Stimulated activated CD4-positive, alpha-beta T cell treated with anti-CD3 and anti-CD28 coated beads, TNF-alpha, amount 100 ng/mL, for 48 hours (primary cell): ENCODE data around the gene PCDHGB1.
"Not testable (repeated sequence)": the region's sequence is repeated elsewhere in the genome, so short reads cannot be mapped to it uniquely, and the experiment has no call there.

Experiments
- DNase-seq, 3 donors: peaks; one replicate each; pipeline ENCODE4 v3.0.0-alpha.2; 2020; ENCODE audit warnings: low read depth in 3 of 3

PCDHGB1 gene

DNA sequence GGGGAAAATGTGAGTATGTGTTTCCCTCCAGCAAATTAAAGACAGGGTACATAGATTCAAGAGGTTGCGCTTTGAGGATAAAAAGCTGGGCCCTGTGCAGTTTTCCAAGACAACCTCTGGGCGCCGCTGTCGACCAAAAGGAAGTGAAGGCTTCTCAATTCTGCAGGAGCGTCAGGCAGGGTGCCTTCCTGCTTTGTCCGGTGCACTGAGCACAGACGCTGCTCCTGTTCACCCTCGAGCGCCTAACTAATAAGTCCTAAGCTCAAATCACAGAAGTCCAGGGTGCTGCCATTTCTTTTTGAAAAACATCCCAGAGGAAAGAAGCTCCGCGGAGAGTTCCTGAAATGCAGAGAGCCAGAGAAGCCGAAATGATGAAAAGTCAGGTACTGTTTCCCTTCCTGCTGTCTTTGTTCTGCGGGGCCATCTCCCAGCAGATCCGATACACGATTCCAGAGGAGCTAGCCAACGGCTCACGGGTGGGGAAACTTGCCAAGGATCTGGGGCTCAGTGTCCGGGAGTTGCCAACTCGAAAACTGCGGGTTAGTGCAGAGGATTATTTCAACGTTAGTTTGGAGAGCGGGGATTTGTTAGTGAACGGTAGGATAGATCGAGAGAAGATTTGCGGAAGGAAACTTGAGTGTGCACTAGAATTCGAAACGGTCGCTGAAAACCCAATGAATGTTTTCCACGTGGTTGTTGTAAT lies at the start of gene PCDHGB1:
PCDHGB1 (plus strand) TSS at position 183 of the 703 bp plus-strand sequence; CDS start at position 345, 162 bp downstream.
- no peak for DNase-seq

- no peak for DNase-seq
Measured at GRCh38 chr5:141303756-141304155, 46.1 kb upstream of the PCDHGB1 start, which contains the start of gene SLC25A2. TSS of gene SLC25A2 (minus strand) at chr5:141304049. CDS start at chr5:141303865, 184 bp downstream.

DNA sequence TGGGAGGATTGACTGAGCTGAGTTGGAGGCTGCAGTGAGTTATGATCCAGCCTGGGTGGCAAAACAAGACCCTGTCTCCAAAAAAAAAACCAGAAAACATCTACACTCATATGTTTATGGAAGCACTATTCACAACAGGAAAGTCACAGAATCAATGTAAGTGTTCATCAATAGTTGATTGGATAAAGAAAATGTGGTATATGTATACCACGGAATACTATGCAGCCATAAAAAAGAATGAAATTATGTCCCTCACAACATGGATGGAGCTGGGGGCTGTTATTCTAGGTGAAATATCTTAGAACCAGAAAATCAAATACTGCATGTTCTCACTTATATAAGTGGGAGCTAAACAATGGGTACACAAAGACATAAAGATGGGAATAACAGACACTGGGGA lies 43.3 kb upstream of the PCDHGB1 start:
- no peak for DNase-seq

GRCh38 chr5:141313711-141314110 lies 36.2 kb upstream of the PCDHGB1 start:
- no peak for DNase-seq

GRCh38 chr5:141316963-141317362 lies 32.9 kb upstream of the PCDHGB1 start:
- DNase-seq, result not testable (repeated sequence)

DNA sequence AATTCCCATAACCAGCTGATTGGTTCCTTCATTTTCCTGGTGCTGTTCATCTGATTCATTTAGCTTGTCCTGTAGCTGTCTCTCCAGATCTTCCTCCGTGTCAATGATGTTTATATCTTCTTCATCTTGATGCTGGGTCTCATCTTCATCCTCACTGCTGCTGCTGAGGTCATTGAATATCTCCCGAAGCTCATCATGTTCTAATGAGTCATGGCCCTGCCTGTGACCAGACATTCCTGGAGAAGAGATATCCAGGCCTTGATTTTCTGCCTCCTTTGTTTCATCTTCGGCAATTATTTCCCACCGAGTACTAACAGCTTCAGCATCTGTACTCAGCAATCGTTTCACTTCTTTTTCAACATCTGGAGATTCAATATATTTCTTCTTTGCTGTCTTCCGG lies 30.7 kb upstream of the PCDHGB1 start:
- no peak for DNase-seq

DNA sequence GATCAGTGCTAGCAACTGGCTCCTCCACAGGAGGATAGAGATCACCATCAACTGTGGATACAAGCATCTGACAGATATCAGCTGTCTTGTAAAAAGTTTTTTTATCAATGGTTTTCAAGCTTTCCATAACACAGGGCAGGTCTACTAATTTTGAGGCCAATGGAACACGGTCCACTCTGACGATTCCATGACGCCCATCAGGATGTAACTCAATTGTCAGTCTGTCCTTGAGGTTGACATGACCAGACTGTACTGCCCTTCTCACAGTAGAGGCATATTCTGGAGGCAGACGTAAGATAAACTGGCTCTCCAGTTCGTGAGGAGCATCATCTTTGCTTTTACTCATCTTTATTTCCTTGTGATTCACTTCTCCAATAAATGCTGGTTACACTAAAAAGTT lies 30.2 kb upstream of the PCDHGB1 start:
- DNase-seq, result no peak

- DNase-seq, result peak; percentile 82 to 87 (median 83)
Measured at GRCh38 chr5:141320225-141321169, 29.4 kb upstream of the PCDHGB1 start, which contains the start of gene TAF7. TSS of gene TAF7 (minus strand) at chr5:141320784. CDS start at chr5:141320044, 740 bp downstream.

GRCh38 chr5:141322261-141322660 lies 27.6 kb upstream of the PCDHGB1 start:
- DNase-seq, result no peak

- peak; percentile 36 to 43 (median 42) for DNase-seq
Measured at GRCh38 chr5:141326088-141326854, 23.6 kb upstream of the PCDHGB1 start.

DNA sequence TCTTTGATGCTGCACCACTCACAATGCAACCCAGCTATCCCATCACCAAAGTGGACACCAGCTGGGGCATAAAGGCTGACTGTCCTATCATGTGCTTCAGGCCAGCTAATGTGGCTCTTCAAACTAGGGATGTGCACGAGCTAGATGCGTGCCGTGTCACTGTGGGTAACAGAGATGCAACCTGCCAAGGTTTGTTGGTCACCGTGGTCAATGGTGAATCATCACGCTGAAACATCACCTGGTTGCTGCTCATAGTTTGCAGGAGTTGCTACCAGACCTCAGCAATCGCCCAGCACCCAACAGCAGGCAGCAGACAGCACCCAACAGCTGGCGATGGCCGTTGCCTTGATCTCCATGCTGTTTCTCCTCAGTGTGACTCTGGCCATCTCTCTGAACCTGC lies 21.7 kb upstream of the PCDHGB1 start:
- no peak for DNase-seq

GRCh38 chr5:141330299-141331080 lies 19.4 kb upstream of the PCDHGB1 start, which contains the start of gene PCDHGA1:
TSS of gene PCDHGA1 (plus strand) at chr5:141330514.
- DNase-seq, result no peak

DNA sequence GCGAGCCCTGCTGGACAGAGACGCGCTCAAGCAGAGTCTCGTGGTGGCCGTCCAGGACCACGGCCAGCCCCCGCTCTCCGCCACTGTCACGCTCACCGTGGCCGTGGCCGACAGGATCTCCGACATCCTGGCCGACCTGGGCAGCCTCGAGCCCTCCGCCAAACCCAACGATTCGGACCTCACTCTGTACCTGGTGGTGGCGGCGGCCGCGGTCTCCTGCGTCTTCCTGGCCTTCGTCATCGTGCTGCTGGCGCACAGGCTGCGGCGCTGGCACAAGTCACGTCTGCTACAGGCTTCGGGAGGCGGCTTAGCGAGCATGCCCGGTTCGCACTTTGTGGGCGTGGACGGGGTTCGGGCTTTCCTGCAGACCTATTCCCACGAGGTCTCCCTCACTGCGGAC lies 17.3 kb upstream of the PCDHGB1 start:
- not testable (repeated sequence) for DNase-seq

GRCh38 chr5:141338538-141339306 lies 11.2 kb upstream of the PCDHGB1 start, which contains the start of gene PCDHGA2:
TSS of gene PCDHGA2 (plus strand) at chr5:141338760.
- no peak for DNase-seq

- DNase-seq, result not testable (repeated sequence)
Measured at GRCh38 chr5:141340781-141341354, 9.0 kb upstream of the PCDHGB1 start.

GRCh38 chr5:141342773-141343172 lies 7.1 kb upstream of the PCDHGB1 start:
- DNase-seq, result no peak

DNA sequence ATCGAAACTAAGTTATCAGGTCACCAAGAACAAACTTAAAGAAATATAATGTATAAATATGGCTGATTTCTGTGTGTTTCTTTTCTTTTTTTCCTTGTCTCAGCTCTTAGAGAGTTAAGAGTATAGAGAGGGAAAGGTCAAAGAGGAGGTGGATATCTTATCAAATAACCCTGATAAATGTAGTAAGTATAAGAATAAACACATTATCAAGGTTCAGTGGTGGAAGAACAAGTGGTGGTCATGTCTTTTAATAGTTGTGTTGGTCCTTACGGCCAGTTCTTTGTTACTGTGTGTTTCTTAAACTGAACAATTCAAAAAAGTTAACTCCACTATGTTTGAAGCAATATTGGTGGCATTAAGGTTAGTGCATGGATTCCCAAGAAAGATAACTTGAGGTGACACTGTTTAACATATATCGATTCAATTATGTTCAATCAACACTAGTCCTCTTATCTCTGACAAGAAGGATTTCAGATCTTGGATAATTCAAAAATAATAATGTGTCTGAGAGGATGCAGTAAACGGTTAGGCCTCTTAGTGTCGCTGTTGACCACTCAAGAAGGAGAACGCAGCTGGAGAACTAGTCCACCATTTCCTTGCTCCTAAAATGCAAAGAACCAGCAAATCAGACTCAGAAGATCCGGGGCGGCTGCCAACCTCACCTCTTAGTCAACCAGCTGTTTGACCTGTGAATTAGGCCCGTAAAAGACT lies 6.5 kb upstream of the PCDHGB1 start, which contains the start of gene PCDHGA3:
PCDHGA3 (plus strand) TSS at position 588 of the 711 bp plus-strand sequence. CDS start 205 bp downstream, outside the sequence.
- DNase-seq, result no peak

- DNase-seq, result no peak
Measured at GRCh38 chr5:141343953-141344463, 5.9 kb upstream of the PCDHGB1 start.

GRCh38 chr5:141345327-141345726 lies 4.6 kb upstream of the PCDHGB1 start:
- no peak for DNase-seq
